ENCODE results near the gene DMWD. TPM values are rescaled to one million over a fixed set of nuclear protein-coding genes. Genes with fewer than 3 reads are reported as not detected.

Gene DMWD
- total RNA-seq, 2 experiments from 2014 or later = 28.6 to 31.5 TPM

GRCh38 chr19:45820413-45821102 is 27.9 kb upstream of the DMWD start:
- ChIA-PET POLR2A (interaction anchor here (1.1 to 1.2 kb wide), 2 partner anchors 43 to 50 kb away, joined by 3 read pairs; no protein-coding TSS in a partner anchor), CTCF (no interaction called here)
- Mint-ChIP-seq H3K9me3 (no peaks in the 10 kb centered on the region), H3K4me1 (ENCODE audit: low read depth) (peaks cover 6% of the 10 kb centered on the region), H3K27ac (no peak overlapping the region), H3K27me3 (peaks cover 4% of the 10 kb centered on the region), H3K36me3 (ENCODE audit: low read depth) (peaks cover 22% of the 10 kb centered on the region), H3K4me3 (no peak overlapping the region)
- DNase-seq = no peak
- Histone ChIP-seq H3K27ac (ENCODE audit: low read depth in 1 of 2, low read length in 2 of 2) (no peak overlapping the region), H3K36me3 (ENCODE audit: insufficient read depth, low read length) (peaks cover 37% of the 10 kb centered on the region), H3K4me1 (ENCODE audit: insufficient read depth, low read length) (peaks cover 16% of the 10 kb centered on the region), H3K9me3 (ENCODE audit: control insufficient read depth in 1 of 2, insufficient read depth in 1 of 2, low read length in 2 of 2) (no peaks in the 10 kb centered on the region), H3K4me3 (ENCODE audit: low read length) (no peak overlapping the region), H3K27me3 (ENCODE audit: control insufficient read depth in 1 of 2, insufficient read depth in 2 of 2, low read length in 2 of 2) (no peaks in the 10 kb centered on the region)
- TF ChIP-seq, protein P1, sequence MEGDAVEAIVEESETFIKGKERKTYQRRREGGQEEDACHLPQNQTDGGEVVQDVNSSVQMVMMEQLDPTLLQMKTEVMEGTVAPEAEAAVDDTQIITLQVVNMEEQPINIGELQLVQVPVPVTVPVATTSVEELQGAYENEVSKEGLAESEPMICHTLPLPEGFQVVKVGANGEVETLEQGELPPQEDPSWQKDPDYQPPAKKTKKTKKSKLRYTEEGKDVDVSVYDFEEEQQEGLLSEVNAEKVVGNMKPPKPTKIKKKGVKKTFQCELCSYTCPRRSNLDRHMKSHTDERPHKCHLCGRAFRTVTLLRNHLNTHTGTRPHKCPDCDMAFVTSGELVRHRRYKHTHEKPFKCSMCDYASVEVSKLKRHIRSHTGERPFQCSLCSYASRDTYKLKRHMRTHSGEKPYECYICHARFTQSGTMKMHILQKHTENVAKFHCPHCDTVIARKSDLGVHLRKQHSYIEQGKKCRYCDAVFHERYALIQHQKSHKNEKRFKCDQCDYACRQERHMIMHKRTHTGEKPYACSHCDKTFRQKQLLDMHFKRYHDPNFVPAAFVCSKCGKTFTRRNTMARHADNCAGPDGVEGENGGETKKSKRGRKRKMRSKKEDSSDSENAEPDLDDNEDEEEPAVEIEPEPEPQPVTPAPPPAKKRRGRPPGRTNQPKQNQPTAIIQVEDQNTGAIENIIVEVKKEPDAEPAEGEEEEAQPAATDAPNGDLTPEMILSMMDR (IDR thresholded peaks at IDR 0.05) = no peak
- ATAC-seq (ENCODE audit: poor library complexity) = no peak
- intact Hi-C loops (cut with DNase I, micrococcal nuclease) = no loop called here

GRCh38 chr19:45819769-45820168 is 27.1 kb upstream of the DMWD start:
- H3K4me1 ChIP-seq (ENCODE audit: insufficient read depth, low read length) = peaks cover 23% of the 10 kb centered on the region
- Mint-ChIP-seq H3K9me3 (no peaks in the 10 kb centered on the region), H3K4me1 (ENCODE audit: low read depth) (peaks cover 6% of the 10 kb centered on the region), H3K36me3 (ENCODE audit: low read depth) (peaks cover 18% of the 10 kb centered on the region), H3K4me3 (no peak overlapping the region), H3K27ac (no peak overlapping the region), H3K27me3 (peaks cover 4% of the 10 kb centered on the region)
- intact Hi-C loops (cut with DNase I, micrococcal nuclease) = loop anchor here in 1 of 2 experiments (5.0 kb wide), 2 partner anchors 43 to 198 kb away; partner anchors contain the start of genes FOXA3 and SYMPK
- ChIA-PET POLR2A (interaction anchor here (1.1 to 1.2 kb wide), 2 partner anchors 44 to 50 kb away, joined by 3 read pairs; no protein-coding TSS in a partner anchor), CTCF (interaction anchor here (0.6 kb wide), 1 partner anchor 776 kb away, joined by 3 read pairs; no protein-coding TSS in a partner anchor)
- DNase-seq (no peak), ATAC-seq (ENCODE audit: poor library complexity) (no peak)
- peaks cover 0 to 3% of the 10 kb centered on the region in 2 experiments for H3K27me3 ChIP-seq (ENCODE audit: control insufficient read depth in 1 of 2, insufficient read depth in 2 of 2, low read length in 2 of 2)
- H3K9me3 ChIP-seq (ENCODE audit: control insufficient read depth in 1 of 2, insufficient read depth in 1 of 2, low read length in 2 of 2) = no peaks in the 10 kb centered on the region
- no peak overlapping the region for H3K4me3 ChIP-seq (ENCODE audit: low read length)
- no peak overlapping the region for H3K27ac ChIP-seq (ENCODE audit: low read depth in 1 of 2, low read length in 2 of 2)
- TF ChIP-seq, protein P1 (IDR thresholded peaks at IDR 0.05) = no peak
- H3K36me3 ChIP-seq (ENCODE audit: insufficient read depth, low read length) = peaks cover 30% of the 10 kb centered on the region

GRCh38 chr19:45817725-45818301 is 25.2 kb upstream of the DMWD start:
- no peak overlapping the region for H3K27ac ChIP-seq (ENCODE audit: low read depth in 1 of 2, low read length in 2 of 2)
- H3K27ac Mint-ChIP-seq = no peak overlapping the region
- peaks cover 6% of the 10 kb centered on the region for H3K4me1 Mint-ChIP-seq (ENCODE audit: low read depth)
- H3K9me3 ChIP-seq (ENCODE audit: control insufficient read depth in 1 of 2, insufficient read depth in 1 of 2, low read length in 2 of 2) = no peaks in the 10 kb centered on the region
- peaks cover 18% of the 10 kb centered on the region for H3K27me3 Mint-ChIP-seq
- H3K27me3 ChIP-seq (ENCODE audit: control insufficient read depth in 1 of 2, insufficient read depth in 2 of 2, low read length in 2 of 2) = peaks cover 7 to 13% of the 10 kb centered on the region in 2 experiments
- H3K9me3 Mint-ChIP-seq = no peaks in the 10 kb centered on the region
- intact Hi-C loops (cut with DNase I, micrococcal nuclease) = loop anchor here (1.0 to 5.0 kb wide), 5 partner anchors 44 to 199 kb away; partner anchors contain the start of genes FOXA3 (in 1 of the 2) and SYMPK (in 1 of the 2)
- H3K4me3 Mint-ChIP-seq = no peak overlapping the region
- peak in 2 of 14 experiments; percentile 21 to 50 for DNase-seq
- CTCF ChIA-PET = interaction anchor here (1.3 to 2.6 kb wide), 9 partner anchors 10 to 65 kb away, joined by 3 to 27 read pairs (median 8); partner anchors contain the start of genes DMWD and SIX5
- H3K36me3 Mint-ChIP-seq (ENCODE audit: low read depth) = peaks cover 12% of the 10 kb centered on the region
- ATAC-seq (ENCODE audit: poor library complexity) = no peak
- POLR2A ChIA-PET = interaction anchor here (0.6 to 1.4 kb wide), 3 partner anchors 21 to 85 kb away, joined by 3 to 8 read pairs (median 4); partner anchors contain the start of genes MYPOP and SIX5
- H3K4me3 ChIP-seq (ENCODE audit: low read length) = no peak overlapping the region
- H3K36me3 ChIP-seq (ENCODE audit: insufficient read depth, low read length) = peaks cover 23% of the 10 kb centered on the region
- peaks cover 25% of the 10 kb centered on the region for H3K4me1 ChIP-seq (ENCODE audit: insufficient read depth, low read length)
- TF ChIP-seq, protein P1 (IDR thresholded peaks at IDR 0.05) = no peak
